GM19438 (cell line): Measurements from ENCODE around the gene FRMD5.
A peak's percentile ranks its signal among the peaks of the same experiment; 100 is the strongest.

Source experiments
- ATAC-seq: cut with Tn5 transposase; IDR thresholded peaks from one replicate; pipeline ENCODE4 v1.9.1; 2021; ENCODE audit warnings: low read depth; ENCODE audit not compliant: unreplicated experiment

The FRMD5 gene

DNA sequence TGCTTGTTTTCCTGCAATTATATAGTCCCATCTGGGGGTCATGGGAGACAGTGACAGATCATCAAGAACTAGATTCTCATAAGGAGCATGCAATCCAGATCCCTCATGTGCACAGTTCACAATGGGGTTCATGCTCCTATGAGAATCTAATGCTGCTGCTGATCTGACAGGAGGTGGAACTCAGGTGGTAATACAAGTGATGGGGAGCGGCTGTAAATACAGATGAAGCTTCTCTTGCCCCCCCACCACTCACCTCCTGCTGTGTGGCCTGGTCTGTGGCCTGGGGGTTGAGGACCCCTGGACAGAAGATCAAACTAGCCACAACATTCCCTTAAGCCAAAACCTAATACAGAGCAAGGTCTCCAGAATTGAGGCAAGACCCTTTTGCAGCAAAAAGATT, 207.1 kb downstream of the FRMD5 start:
- no peak for ATAC-seq

DNA sequence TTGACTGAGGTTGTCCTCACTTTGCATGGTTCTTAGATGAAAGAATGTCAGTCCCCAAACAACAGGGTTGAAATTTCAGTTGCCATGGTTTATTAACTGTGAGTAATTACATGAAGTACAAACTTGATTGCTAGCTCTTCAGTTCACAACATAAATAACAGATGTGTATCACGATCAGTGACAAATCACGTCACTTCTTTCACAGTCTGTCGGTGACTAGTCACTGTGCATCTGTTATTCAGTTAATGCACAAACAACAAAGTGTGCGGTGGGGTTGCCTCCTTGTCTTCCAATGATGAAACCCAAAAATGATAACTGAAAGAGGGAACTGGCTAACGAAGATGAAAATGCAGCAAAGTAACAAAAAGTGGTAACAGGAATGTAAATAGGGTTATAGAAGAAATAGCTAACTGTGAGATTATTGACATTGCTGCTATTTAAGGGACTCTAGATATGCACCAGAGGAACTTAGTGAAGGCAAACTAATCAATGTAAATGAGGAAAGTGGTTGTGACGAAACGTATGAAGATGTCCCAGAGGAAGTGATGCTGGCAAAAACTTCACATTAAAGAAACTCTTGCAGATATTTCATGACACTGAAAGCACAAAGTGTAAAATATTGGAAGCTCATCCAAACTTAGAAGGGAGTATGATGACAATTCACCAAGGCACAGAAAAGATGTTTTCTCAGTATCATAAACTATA, 208.9 kb downstream of the FRMD5 start:
- no peak for ATAC-seq

DNA sequence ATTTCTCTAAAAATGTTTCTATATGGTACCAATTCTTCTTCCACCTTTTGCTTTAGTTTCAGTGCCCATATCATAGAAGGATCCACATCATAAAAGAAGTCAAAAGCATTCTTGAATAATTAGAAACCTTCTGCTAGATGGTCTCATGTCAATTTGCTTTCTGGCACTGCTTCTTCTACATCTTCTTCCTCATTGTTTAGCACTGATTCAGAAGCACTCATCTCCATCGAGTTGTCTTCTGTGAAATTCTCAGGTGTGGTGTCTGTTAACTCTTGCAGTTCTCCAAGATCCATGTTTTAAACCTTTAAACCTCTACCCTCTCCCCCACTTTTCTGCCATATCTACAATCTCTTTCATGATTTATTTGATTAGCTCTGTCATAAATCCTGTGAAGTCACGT, 213.5 kb downstream of the FRMD5 start:
- no peak for ATAC-seq

DNA sequence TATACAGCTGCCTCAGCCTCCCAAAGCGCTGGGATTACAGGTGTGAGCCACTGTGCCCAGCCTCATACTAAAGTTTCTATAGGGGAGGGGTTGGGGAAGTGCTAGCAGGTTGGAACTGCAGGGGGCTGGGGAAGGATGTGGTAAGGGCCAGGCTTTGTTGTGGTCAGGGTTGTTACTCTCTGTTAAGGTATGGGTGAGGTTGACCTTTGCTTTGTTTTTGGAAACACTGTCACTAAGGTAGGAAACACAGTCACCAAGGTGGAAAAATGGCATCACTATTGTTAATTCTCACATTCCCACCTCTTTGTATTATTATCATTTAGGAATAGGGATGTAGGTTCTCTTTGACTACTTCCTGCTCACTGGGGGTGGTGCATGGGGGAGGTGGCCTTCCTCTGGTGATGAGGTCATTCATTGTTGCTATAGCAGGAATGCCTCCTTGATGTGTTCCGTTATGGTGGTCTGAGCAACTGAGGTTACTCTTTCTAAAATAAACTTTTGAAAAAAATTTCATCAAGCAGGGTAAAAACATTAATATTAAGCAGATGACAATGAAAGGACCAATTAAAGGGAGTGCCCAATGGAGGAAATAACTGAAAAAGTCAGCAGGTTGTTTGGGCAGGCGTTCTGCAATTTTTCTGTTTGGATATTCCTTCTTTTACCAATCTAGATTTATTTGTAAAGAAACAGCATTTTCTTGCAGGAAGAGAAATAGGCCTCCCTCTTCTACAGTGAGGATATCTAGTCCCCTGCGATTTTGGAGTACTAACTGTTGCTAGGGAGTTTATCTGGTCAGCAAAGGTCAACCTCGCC, 217.8 kb downstream of the FRMD5 start:
- peak; percentile 79 for ATAC-seq

- ATAC-seq, result no peak
Observed at GRCh38 chr15:43975770-43976169, 219.3 kb downstream of the FRMD5 start.

DNA sequence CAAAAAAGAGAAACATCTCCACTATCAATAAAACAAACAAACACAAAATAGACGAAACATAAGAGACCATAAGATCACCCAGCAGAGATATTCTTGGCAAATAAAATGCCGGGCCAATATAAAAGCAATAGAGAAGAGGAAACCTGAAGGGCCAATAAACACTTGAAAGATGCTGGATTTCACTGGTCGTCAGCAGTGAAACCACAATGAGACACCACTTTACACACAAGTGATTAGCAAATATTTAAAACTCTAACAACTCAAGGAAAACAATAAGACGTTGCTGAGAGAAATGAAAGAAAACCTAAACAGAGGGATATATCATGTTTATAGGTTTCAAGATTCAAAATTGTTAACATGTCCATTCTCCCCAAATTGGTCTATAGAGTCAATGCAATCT, 219.7 kb downstream of the FRMD5 start:
- ATAC-seq, result no peak

DNA sequence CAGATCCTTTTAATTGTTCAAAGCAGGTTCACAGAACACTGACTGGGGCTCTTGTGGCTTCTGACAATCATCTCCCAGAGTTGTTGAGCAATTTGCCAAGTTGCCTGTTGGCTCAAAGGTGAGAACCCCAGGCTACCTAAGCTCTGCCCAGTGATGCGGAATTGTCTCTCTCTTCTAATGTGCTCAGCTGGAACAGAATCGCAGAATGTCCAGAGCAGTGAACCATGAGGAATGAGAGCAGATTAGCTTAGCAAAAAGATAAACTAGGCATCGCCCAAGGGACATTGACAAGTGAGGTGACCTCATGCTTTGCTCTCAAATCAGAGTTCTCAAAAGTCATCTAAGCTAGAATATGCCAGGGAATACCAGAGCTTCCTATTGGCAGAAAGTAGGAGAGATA, 220.2 kb downstream of the FRMD5 start:
- ATAC-seq, result no peak

GRCh38 chr15:43969802-43970375, 225.2 kb downstream of the FRMD5 start:
- no peak for ATAC-seq

GRCh38 chr15:43968551-43968950, 226.5 kb downstream of the FRMD5 start:
- ATAC-seq, result no peak

DNA sequence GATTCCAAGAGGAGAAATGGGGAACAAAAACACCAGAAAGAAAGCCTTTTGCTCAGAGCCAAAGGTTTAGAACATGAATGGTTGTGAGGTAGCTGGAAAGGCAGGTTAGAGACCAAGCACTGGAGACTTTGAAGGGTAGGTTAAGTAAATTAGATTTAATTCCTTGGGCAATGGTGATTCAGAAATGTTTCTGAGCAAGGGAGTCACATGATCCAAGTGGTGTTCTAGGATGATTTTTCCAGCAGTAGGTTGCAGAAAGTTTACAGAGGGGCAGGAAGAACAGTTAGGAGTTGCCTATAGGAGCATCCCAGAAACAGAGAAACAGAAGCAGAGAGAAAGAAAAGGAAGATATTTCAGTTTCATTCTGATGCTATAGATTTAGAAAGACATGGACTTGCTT, 228.4 kb downstream of the FRMD5 start:
- no peak for ATAC-seq

DNA sequence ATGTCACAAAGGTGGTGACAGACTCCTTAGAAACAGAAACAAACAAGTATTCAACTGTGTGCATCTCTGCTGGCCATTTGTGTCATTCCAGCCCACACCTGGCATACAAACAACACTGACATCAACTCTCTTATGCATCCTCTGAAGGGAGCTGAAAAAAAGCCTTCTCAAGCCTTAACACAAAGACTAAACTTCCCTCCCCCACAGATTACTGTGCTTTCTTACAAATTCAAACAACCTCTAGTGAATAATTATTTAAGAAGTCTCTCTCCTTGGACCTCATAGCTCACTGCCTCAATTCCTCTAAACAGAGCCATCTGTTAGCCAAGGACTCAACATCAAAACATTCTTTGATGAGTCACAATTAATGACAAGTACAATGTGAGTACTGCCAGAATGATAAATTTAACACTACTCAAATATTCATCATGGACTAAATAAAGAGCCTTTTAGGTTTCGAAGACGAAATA, 236.2 kb downstream of the FRMD5 start:
- no peak for ATAC-seq

DNA sequence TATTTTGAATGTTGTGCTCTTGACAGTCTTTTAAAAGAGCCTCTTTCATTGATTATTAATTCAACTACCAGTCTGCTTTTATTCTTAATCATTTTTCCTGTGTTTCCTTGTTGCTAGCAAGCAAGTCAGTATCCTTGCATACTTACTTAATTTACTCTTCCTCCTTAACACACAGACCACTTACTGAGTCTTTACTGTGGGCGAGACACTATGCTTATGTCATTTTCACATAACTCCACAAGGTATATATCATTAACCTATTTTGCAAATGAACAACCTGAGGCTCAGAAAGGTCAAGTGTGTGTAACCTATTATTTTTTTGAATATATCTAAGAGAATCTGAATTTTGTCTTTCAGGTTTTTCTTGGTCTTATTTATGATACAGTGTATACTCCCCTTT, 237.3 kb downstream of the FRMD5 start:
- ATAC-seq, result no peak

GRCh38 chr15:43955140-43955539, 239.9 kb downstream of the FRMD5 start:
- no peak for ATAC-seq

GRCh38 chr15:43954181-43954621, 240.9 kb downstream of the FRMD5 start:
- ATAC-seq, result no peak

DNA sequence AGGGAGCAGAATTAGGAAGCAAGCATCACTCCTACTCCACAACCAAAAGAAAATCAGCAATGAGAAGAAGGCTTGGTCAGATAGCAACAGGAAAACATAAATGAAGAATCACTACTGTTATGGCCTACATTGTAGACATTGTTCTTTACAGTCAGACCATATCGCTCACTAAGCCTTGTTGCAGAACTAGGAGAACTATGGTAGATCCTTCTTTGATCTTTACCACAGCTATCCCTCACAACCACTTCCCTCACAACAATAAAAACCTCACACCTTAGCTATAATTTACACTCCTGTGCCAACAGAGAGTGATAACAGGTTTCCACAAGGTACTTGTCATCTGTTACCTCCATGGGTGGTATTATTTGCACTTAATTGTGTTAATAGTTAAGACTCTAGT, 241.7 kb downstream of the FRMD5 start:
- no peak for ATAC-seq

GRCh38 chr15:43950531-43950930, 244.5 kb downstream of the FRMD5 start:
- ATAC-seq, result no peak

GRCh38 chr15:43948691-43949325, 246.3 kb downstream of the FRMD5 start:
- ATAC-seq, result peak; percentile 63

DNA sequence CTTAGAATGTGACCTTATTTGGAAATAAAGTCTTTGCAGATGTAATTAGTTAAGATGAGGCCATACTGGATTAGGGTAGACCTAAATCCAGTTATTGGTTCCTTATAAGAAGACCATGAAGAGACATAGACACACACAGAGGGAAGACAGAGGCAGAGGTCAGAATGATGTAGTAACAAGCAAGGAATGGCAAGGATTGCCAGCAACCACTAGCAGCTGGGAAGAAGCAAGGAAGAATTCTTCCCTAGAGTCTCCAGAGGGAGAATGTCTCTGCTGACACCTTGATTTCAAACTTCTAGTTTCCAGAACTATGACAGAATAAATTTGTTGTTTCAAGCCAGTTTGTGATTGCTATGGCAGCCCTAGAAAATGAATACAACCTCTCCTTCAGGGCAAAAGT, 251.6 kb downstream of the FRMD5 start:
- no peak for ATAC-seq

DNA sequence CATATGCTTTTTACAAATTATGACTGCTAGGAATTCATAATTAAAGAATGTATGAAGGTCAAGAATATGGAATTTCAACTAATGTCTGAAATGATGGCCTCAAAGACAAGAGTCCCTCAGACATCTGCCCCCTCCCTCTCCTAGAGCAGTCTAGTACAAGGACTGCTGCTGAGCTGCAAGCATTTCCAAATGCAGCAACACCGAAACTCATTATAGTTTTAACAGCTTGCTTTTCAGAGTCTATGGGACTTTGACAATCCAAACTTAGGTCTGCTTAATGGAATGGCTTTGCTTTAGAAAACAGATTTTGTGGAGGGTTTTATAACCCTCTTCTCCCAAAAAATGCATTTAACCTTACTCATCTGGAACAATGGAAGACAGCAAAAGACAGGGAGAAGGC, 252.9 kb downstream of the FRMD5 start:
- ATAC-seq, result no peak

DNA sequence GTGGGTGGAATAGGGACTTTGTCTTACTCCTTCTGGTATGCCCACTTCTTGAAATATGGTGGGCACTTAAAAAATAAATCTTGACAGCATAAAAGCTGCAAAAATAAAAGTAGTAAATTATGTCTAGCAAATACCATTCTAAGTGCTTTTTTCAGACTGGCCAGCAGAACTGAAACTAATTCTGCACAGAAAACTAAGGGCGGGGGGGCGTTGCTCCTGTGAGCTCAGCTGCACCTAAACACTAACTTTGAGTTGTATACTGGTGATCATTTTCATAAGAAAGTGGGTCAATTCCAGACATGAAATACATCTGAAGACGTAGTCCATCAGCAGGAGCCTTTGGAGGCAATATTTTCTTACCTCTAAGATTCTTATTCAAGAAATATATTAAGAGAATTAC, 253.5 kb downstream of the FRMD5 start:
- no peak for ATAC-seq

DNA sequence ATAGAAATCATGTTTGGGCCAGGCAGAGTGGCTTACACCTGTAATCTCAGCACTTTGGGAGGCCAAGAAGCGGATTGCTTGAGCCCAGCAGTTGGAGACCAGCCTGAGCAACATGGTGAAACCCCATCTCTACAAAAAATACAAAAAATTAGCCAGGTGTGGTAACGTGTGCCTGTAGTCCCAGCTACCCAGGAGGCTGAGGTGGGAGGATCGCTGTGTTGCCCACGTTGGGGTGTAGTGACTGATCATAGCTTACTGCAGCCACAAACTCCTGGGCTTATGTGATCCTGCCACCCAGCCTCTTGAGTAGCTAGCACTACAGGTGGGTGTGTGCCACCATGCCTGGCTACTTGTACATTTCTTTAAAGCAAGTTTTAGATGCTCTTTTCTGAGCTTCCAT, 254.0 kb downstream of the FRMD5 start:
- ATAC-seq, result no peak
